CD4-positive, alpha-beta T cell treated with Interleukin-4 for 4 hours (primary cell): ENCODE data around the gene MTARC1.

Experiments used
- DNase-seq: peaks from one replicate; pipeline ENCODE4 v3.0.0-alpha.2; 2020

MTARC1 gene

DNA sequence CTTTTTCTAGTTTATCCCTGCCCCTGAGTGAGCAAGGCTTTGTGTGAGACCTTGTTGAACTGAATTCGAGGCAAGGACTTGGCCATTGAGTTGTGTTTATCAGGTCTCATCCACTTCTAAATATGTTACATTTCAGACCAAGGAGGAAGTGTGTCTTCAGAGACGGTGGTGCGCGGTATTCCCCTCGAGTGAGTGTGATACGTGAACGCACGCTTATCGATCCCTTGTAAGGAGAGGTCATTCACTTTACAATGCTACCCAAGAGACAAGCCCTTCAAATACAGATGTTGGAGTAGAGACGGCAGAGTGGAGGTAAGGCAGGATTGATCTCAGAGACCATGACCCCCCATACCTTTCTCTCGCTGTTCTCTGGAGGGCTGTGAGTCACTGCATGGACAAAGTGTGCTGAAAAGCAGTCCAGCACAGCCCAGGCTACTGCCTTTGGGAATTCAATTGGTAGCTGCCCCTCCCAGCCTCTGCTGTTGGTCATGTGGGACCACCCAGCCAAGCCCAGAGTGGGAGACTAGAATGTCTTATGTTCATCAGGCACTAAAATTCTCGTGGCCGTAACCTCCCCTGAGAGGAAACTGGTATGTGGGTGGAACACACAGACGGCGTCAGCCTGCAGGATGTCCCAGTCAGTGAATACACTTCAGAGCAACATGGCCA is 16.3 kb upstream of the MTARC1 start:
- DNase-seq = no peak

DNA sequence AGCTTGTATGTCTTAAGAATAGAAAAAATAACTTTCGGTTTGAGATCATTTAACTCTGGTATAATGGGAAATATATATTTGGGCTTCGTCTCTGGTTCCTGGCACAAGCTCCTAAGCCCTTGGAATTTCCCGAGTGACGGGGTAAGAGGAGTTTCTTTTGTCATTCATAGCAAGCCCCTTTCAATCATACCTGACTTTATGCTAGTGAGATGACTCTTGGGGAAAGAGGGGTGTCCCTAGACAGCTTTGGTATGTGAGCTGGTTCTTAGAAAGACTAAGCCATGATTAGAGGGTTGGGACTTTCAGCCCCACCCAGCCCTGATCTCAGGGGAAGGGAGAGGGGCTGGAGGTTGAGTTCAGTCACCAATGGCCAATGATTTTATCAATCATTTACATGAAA is 13.9 kb upstream of the MTARC1 start:
- DNase-seq = no peak

DNA sequence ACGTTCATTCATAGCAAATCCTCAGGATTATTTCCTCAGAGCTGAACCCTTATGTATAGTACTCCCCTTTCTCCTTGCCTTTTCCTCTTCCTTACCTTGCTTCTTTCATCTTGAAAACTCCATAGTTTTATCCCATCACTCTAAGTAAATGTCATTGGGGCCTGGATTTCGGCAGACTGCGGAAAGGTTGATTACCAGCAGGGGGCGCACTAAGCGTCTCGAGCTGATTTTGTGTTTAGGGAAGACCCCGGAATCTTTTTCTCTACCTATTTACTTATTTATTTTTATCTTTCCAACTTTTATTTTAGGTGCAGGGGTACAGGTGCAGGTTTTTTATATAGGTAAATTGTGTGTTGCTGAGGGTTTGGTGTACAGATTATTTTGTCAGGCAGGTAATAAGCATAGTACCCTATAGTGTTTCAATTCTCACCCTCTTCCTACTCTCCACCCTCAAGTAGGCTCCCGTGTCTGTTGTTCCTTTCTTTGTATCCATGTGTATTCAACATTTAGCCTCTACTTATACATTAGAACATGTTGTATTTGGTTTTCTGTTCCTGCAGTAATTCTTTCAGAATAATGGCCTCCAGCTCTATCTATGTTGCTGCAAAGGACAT is 11.4 kb upstream of the MTARC1 start:
- DNase-seq = peak; percentile 23

DNA sequence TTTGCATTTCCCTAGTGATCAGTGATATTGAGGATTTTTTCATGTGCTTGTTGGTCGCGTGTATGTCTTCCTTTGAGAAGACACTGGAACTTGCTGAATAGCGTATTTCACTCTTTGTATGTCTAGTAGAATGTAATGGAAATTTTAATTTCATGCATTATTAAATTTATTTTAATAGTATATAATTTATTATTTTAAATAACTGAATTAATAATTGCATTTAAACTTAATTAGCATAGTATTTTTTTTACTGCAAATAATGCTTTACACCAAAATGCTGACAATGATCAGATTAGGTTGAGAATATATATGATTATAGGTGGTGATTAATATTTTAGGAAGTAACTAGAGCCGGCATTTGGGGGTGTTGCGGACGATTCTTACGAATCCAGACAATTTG is 10.5 kb upstream of the MTARC1 start:
- no peak for DNase-seq

DNA sequence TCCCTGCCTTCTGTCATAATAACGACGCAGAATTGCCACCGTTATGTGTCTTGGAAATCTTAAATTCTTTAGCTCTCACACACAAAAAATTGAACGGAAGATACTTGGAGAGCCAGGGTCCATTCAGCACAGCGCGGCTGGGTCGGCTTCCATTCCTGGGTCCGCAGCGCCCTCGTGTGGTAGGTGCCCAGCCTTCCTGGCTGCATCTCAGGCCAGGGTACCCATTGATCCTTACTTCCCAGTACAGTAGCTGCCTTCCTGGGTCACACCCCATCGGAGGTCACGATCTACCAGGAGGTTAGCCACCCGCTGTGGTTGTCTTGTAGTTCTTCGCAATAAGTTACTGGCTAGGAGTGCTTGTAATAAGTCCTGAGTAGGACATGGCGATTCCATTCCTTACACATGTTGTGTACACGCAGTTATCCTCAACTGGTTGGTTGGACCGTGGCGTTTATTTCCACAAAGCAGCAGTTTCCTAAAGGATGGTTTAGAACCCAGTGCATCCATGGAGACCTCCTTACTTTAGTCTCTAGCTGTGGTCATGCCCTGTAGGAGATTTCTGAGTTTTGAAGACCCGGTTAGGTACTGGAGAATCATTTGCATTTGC is 9.9 kb upstream of the MTARC1 start:
- DNase-seq = peak; percentile 39

DNA sequence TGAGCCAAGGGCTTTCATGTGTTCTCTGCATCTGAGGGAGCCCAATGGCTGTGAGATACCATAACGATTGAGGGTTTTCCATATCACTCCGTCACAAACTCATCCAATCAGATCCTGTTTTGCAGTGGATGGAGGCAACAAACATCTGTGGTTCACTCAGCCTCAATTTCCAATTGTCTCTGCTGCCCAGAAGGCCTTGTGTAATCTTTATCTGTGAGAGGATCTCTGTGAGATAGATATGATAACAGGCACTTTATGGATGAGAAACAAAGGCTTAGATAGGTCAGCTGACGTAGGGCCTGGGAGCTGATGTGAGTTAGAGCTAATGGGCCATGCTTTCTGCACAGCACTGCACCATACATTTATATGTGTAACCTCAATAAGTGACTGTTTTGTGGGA is 3.3 kb upstream of the MTARC1 start:
- DNase-seq = no peak

DNA sequence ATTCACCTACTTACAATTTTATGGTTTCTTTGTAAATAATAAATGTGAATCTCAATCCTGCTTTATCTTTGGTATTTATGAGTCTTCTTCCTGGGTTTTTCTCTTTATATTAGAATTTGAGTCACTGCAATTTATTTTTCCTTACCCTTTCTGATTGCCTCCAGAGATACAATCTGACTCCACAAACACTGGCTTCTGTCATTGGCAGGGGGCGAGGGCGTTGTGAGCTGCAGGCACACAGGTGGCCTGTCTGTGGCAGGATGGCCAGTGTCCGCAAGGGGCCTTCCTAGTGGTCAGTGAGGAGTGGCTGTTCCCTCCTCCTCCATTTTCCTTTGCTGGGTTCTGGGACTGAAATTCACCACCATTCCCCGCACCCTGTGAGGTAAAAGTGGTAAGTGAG is 2.0 kb upstream of the MTARC1 start:
- DNase-seq = no peak

DNA sequence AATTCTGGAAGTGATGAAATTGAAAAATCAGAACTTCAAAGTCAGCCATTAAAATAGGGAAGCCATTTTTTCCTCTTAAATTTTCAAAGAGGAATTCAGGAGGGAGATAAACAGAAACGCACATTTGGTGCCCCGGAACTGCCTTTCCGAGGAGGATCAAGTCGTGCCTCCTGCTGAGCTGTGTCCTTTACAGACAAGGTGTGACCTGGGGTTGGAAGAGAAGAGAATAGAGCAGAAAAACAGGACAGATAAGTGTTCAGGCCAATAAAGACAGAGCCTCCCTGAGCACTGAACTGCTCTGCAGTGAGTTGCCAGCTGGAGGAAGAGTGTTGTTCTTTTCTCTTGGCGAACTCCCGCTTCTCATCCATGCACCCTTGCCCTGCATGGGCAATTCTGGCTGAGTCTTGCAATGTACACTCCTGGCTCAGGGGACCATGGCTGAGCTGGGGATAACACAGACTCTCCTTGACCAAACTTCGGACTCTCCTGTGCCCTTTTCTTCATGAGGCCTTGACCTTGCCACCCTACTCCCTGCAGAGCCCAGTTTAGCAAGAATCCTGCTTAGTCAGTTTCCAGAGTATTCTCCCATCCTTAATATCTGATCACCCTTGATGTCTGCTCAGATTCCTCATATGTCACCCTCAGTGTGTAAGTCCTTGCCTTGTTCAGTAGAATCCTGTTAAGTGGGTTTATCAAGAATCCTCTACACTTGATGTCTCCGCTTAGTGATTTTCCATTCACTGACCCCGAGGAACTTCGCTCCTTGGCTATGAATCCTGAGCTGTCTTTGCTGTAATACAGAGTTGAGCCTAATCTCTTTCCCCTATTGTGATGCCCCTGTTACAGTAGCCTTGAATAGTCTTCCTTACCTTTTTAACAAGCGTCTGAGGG is 1.3 kb upstream of the MTARC1 start:
- DNase-seq = no peak

DNA sequence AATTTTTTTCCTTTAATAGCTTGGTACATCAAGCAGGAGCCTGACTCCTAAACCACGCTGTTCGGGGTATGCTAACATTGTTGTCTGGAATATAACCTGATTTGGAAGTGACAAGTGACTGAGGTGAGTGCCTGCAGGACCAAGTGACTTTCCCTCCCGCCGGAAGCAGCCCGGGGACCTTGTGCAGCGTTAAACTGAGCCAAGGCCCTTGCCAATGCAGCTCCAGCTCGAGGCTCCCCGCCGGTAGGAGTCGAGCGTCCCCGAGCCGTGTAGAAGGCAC is 716 bp upstream of the MTARC1 start:
- no peak for DNase-seq

DNA sequence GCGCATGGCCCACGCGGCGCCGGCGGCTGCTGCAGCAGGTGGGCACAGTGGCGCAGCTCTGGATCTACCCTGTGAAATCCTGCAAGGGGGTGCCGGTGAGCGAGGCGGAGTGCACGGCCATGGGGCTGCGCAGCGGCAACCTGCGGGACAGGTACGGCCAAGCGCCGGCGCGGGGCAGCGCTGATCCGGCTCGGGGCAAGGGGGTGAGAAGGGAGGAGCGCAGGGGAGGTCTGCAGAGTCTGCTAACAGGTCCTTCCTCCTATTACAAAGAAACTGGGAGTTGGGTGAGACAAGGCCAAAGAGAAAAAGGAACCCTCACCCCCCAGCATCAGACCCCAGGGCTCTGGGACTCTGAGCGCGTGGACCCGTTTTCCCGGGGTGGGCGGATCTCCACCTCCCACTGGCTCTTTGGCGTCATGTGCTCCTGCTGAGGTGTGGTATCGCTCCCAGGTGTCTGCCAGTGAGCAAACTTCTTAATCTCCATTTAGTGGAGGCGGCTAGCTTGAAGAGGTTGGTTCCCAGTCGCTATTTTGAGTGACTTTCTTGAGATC is 431 bp downstream of the MTARC1 start:
- no peak for DNase-seq

DNA sequence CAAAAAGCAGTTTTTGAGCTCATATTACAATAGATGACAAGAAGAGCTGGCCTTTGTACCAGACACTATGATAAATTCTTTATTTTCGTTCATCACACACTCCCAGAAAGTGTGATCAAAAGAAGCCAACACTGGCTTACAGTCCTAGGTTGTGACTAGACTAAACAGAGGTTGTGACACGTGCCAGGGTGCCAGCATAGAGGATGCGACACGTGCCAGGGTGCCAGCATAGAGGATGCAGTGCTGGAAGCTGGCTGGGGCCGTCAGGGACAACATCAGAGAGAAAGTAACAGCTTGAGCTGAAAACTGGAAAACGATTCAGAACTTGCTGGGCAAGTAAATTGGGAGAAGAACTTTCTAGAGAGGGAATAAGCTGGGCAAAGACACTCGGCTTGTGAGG is 2.2 kb downstream of the MTARC1 start:
- DNase-seq = no peak

DNA sequence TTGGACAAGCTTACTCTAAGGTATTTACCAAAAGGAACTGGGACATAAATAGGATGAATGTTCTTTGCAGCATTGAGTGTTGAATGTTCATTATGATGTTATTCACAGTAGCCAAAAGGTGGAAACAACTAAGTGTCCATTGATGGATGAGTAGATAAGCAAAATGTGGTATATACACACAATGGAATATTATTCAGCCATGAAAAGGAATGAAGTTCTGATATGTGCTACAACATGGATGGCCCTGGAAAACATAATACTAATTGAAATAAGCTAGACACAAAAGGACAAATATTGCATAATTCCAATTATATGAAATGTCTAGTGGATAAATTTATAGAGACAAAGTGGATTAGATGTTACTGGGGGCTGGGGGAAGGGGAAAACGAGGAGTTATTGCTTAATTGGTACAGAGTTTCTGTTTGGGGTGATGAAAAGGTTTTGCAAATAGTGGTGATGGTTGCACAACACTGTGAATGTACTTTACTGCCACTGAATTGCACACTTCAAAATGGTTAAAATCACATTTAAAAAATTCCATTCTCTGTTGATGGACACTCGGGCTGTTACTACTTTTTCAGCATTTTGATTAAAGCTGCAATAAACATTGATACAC is 2.9 kb downstream of the MTARC1 start:
- no peak for DNase-seq

DNA sequence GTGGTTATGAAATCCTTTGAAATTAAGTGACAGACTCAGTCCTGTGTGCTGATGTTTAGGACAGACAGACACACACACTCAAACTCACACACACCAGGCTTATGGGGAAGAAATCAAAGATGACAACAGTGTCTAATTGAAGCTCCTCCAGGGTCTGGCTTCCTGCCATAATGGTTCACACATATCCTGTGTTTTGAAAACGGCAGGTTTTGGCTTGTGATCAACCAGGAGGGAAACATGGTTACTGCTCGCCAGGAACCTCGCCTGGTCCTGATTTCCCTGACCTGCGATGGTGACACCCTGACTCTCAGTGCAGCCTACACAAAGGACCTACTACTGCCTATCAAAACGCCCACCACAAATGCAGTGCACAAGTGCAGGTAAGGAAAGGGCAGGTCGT is 4.6 kb downstream of the MTARC1 start:
- no peak for DNase-seq

DNA sequence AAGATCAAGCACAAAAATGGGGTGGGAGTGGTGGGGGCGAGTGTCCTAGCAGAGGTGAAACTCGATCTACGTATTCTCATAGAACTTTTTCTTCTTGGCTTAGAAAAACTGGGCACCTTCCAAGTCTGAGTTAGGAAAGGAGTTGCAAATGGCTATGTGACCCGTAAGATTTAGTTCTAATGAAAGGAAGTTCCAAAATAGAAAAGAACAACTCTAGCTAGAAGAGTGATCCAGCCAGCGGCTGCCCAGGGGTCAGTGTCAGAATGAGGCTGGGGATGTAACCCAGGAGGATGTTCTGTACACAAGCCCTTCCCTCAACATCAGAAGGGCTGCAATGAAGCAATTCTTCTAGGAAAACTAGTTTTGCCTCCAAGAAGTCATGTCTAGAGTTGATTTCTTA is 5.2 kb downstream of the MTARC1 start:
- DNase-seq = no peak

DNA sequence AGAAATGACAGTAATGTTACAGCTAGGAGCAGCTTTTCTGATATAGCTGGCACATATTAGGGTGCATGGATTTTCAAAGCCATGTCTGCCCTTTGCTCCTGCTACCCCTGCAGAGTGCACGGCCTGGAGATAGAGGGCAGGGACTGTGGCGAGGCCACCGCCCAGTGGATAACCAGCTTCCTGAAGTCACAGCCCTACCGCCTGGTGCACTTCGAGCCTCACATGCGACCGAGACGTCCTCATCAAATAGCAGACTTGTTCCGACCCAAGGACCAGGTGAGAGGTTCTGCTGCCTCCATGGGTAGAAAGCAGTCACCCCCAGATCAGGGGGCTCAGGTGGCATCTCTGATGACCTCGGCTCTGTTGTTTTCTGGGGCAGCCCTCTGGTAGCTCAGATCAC is 9.8 kb downstream of the MTARC1 start:
- no peak for DNase-seq

DNA sequence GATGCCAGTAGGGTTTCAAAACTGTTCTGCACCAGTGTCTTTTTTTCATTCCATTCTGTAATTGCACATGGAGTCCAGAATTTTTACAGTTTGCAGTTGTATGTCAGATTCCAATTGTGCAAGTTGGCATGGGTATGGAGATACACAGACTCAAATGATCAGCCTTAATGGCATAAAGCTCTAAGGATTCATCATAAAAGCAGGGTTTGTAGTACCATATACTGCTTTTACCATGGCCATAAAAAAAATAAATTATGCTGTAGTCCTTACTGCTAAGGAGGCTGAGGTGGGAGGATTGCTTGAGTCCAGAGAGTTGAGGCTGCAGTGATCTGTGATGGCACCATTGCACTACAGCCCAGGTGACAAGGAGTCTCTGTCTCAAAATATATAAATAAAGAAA is 10.3 kb downstream of the MTARC1 start:
- no peak for DNase-seq

DNA sequence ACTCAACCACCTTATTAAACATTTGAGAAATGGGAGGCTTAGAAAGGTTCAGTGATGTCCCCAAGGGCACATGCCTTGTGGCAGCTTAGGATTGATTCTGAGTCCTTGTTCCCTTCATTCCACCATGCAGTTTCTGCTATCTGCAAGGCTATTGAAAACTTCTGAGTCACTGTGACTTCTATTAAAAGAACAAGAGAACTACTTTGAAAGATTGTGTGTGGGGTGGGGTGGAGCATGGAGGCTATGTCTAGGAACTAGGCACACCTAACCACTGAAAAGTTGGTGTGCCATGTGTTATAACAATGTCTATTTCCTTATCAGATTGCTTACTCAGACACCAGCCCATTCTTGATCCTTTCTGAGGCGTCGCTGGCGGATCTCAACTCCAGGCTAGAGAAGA is 10.8 kb downstream of the MTARC1 start:
- DNase-seq = no peak

DNA sequence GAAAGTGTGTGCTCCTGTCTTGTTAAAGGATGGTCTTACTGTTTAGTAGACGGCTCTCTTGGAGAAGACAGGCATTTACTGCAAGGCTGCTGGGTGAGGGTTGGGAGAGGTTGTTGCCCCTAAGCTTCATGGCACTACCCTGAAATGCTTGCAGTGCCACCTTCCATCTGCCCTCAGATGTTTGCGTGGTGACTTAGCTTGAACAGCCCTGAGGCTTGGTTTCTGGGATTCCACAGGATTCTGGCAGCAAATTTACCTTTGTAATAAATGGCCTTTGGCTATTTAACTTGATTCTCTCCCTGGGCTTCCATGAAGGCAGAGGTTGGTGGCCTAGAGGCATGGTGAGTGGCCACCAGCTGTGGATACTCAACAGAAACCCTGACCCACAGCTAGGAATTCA is 11.6 kb downstream of the MTARC1 start:
- no peak for DNase-seq

DNA sequence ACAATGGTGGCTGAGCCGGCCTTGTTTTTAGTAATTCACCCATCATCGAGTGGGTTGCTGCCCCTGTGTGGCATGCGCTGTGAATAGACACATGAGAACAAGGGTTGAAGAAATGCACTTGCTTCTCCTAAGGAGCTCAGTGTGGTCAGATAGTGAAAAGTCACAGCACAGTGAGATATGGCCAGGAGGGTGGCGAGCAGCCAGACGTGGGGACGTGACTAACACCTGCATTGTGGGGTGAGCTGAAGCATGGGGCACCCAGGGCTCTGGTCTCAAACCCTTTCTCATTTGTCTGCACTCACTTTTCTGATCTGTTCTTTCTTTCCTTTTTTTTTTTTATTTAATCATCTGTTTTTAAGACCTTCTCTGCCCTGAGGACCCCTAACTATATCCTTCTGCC is 13.5 kb downstream of the MTARC1 start:
- no peak for DNase-seq

DNA sequence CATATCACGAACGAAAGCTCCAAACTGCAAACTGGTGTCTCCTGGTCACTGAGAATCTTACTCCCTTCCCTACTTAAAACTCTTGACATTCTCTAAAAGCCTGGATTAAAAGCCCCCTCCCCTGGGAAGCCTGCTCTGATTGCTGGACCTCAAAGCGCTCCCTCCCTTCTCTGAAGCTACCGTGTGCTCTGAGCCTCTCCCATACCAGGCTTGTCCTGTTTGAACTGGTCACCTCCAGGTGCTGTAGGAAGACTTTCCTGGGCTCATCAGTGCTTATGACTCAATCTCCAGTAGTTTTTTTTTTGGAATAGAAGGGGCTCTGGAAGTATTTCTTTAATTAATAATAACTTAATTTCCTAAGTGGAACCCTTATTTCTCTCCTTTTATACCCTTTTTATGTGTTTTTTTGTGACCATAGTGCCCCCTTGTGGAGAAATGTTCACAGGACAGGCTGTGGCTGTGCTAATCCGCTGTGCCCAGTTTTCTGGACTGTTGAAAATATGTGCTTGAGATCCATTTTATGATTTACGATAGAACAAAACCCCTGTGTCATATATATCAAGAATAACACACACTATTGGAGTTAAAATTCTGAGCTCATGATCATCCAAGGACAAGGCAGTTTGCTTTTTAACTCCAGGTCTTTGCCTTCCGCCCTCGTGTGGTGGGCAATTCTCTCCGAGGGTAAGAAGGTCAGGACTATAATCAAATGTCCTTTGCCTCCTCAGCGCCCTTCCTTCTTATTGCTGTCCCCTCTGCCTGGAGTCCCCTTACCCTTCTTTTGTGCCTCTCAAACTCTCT is 16.9 kb downstream of the MTARC1 start:
- DNase-seq = peak; percentile 26

DNA sequence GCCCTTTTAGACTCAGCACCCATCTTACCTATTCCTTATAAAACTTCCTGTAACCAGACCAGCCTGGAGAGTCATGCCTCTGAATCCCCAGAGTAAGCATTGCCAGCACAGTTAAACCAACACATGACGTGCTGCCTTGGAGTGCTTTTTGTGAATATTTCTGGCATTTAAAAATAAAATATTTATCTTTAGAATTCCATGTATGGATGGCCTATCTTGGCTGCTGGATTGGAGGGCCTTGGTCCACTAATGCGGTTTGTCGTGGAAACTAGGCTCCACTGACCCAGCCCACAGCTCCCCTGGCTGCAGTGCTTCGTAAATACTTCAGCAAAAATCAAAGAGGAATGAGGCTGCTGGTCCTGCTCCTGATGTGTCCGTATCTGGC is 17.5 kb downstream of the MTARC1 start:
- no peak for DNase-seq

DNA sequence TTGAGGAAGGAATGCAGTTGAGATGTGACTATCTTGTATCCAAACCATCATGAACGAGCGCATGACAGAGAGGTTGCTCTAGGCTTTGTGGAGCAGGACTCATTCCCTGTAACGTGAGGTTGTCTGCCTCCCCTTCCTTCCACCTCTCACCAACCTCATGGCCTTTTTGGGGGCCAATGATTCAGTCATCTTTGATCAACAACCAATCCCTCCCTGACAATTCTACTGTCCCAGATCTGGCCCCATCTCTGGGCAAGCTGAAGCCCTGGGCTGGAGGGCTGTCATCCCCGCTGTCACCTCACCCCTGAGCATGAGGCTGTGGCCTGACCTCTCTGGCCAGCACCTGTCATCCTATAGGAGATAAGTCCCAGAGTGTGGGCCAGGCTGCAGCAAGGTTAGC is 19.7 kb downstream of the MTARC1 start:
- DNase-seq = no peak
